AG09319 (cell line): Measurements from ENCODE around the gene BTN1A1.

Source experiments
- DNase-seq: peaks from one replicate; pipeline ENCODE4 v3.0.0-alpha.2; 2010; ENCODE audit warnings: low read depth; ENCODE audit errors: extremely low read depth
- TF ChIP-seq, protein P1 (sequence below): IDR thresholded peaks from 2 replicates; pipeline ENCODE4 v1.5.1; 2011; ENCODE audit warnings: low read depth, mild to moderate bottlenecking, inconsistent platforms, low read length, moderate library complexity

The BTN1A1 gene

DNA sequence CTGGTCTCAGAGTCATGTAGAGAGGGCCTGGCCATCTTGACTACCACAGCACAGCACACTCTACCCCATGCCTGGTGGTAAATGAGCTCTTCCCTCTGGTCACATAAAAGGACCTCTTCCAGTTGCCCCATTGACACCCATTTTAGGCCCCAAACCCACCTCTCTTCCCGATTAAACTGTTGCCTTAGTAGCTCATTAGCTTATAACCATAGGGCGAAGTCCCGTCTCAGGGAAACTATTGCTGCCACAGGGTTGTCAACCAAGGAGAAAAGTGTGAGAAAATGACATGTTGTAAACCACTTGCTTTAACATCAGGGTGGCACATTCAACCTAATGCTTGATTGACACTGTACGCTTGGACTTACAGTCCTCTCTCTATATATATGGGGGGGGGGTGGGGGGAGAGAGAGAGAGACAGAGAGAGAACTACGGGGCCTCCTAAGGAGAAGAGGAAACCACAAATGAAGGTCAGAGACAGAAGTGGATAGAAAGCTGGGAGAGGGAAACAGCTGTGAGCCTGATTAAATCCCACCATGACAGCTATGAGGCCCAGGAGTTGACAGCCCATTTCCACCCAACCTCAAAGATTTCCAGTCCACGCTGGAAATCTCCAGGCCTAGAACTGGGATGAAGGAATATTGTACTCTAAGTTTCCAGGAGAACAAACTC is 14.9 kb upstream of the BTN1A1 start:
- TF ChIP-seq, protein P1, sequence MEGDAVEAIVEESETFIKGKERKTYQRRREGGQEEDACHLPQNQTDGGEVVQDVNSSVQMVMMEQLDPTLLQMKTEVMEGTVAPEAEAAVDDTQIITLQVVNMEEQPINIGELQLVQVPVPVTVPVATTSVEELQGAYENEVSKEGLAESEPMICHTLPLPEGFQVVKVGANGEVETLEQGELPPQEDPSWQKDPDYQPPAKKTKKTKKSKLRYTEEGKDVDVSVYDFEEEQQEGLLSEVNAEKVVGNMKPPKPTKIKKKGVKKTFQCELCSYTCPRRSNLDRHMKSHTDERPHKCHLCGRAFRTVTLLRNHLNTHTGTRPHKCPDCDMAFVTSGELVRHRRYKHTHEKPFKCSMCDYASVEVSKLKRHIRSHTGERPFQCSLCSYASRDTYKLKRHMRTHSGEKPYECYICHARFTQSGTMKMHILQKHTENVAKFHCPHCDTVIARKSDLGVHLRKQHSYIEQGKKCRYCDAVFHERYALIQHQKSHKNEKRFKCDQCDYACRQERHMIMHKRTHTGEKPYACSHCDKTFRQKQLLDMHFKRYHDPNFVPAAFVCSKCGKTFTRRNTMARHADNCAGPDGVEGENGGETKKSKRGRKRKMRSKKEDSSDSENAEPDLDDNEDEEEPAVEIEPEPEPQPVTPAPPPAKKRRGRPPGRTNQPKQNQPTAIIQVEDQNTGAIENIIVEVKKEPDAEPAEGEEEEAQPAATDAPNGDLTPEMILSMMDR = no peak
- no peak for DNase-seq

- TF ChIP-seq, protein P1 = no peak
- no peak for DNase-seq
These were observed 13.7 kb upstream of the BTN1A1 start for GRCh38 chr6:26486358-26486757.

DNA sequence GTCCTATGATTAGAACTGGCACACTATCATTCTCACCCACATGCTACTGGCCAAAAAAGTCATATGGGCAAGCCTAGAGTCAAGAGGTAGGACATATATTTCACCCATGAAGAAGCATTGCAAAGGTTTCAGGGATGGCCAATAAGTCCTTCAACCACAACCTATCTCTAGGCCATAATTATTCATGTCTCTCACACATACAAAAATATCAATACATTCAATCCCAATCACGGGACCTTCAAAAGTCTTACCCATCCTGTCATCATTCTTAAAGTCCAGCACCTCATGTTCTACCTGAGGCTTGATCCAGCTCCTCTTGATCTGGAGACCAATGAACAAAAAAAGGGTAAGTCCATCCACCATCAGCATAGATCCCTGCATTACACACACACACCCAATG is 12.6 kb upstream of the BTN1A1 start:
- DNase-seq = no peak
- TF ChIP-seq, protein P1 = no peak

- no peak for DNase-seq
- TF ChIP-seq, protein P1 = no peak
These were observed 9.8 kb upstream of the BTN1A1 start for GRCh38 chr6:26489996-26490964.

DNA sequence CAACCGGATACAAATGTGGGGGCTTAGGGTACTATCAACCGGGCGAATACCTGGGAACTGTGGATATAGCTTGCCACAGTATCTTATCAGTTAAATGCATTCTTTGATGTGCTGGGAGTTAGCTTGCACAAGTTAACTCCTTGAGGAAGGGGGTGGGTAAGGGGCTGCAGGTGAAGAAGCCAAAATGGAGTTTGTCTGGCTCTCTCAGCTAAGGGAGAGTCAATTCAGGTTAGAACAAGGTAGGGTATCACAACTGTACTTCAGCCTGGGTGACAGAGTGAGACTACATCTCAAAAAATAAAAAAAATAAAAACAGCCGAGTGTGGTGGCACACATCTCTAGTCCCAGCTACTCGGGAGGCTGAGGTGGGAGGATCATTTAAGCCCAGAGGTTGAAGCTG is 8.5 kb upstream of the BTN1A1 start:
- TF ChIP-seq, protein P1 = no peak
- no peak for DNase-seq

DNA sequence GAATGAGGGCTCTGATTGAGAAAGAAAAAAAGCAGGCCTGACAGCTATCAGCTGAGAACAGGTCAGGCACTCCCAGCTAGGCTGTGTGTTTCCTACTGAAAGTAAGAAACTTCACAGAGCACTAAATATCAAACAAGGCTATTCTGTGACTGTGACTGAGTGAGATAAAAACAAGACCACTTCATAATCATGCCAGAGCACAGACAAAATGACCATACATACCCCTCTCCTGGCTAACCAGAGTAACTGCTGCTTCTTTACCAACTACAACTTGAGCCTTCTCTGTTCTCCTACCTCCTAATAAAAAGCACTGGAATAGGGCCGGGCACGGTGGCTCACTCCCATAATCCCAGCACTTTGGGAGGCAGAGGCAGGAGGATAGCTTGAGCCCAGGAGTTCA is 6.8 kb upstream of the BTN1A1 start:
- DNase-seq = no peak
- TF ChIP-seq, protein P1 = peak; percentile 20

GRCh38 chr6:26494117-26494516 is 6.0 kb upstream of the BTN1A1 start:
- DNase-seq = no peak
- TF ChIP-seq, protein P1 = no peak
